RPMI8226 (cell line): Measurements from ENCODE around the gene SMCHD1.
"Not testable (repeated sequence)": the region's sequence is repeated elsewhere in the genome, so short reads cannot be mapped to it uniquely, and the experiment has no call there.

Source experiments
- DNase-seq: peaks from one replicate; pipeline ENCODE4 v3.0.0-alpha.2; 2015

SMCHD1 gene

DNA sequence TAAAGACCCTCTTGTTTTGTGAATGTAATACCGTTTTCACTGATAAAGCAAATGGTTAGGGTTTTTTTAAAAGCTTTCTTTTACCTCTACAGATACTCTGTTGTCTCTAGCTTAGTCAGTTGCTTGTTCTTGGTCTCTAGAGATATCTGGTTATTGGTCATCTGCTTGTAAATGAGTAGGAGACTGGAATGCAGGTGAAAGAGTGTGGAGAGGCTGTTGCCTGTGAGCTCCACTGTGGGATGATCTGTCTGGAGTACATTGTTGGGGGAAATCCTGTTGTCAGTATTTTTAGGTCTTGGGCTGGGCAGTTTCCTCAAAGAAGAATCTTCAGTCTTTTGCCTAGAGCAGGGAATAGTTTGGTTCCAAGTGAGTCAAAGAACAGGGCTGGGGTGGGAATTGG lies 67.7 kb downstream of the SMCHD1 start:
- DNase-seq: no peak

DNA sequence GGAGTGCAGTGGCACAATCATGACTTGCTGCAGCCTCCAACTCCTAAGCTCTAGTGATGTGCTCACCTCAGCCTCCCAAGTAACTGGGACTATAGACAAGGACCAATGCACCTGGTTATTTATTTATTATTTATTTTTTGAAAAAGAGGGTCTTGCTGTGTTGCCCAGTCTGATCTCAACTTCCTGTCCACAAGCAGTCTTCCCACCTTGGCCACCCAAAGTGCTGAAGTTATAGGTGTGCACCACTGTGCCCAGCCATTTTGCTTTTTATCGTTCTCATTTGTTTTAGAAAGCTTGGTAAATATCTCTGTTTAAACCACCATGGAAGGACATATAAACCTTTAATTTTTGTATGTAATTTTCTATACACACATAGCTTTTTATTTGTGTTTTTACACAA lies 74.2 kb downstream of the SMCHD1 start:
- no peak for DNase-seq

DNA sequence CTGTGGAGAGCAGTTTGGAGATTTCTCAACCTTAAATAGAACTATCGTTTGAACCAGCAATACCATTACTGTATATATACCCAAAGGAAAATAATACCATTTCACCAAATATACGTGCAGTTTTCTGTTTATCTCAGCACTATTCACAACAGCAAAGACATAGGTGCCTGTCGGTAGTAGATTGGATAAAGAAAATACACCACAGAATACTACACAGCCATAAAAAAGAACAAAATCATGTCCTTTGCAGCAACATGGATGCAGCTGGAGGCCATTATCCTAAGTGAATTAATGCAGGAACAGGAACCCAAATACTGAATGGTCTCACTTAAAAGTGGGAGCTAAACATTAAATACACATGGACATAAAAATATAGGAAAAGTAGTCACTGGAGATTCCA lies 81.3 kb downstream of the SMCHD1 start:
- DNase-seq: no peak

DNA sequence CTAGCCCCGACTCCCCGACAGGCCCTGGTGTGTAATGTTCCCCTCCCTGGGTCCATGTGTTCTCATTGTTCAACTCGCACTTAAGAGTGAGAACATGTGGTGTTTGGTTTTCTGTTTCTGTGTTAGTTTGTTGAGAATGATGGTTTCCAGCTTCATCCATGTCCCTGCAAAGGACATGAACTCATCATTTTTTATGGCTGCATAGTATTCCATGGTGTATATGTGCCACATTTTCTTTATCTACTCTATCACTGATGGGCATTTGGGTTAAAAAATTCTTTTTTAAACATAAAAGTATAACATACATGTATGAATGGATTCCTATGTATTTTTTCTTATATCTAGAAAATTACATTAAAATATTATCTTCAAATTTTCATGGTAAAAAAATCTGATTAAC lies 84.6 kb downstream of the SMCHD1 start:
- not testable (repeated sequence) for DNase-seq

DNA sequence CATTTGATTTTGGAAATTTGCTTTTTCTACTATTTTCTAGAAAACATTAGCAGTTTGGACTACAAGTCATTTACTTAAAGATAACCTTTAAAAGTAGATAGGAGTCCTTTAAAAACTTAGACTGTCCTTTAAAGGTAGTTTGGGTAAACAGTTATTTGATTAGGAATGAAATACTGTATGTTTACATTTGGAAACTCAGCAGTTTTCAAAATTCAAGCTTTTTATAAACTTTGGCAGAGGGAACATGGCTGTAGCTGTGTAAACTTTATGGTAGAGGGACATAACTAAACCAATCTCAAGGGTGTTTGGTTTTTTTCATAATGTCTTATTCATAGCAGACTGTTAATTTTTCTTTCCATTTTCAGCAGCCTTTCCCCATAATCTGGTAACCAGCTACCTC lies 90.7 kb downstream of the SMCHD1 start:
- no peak for DNase-seq

DNA sequence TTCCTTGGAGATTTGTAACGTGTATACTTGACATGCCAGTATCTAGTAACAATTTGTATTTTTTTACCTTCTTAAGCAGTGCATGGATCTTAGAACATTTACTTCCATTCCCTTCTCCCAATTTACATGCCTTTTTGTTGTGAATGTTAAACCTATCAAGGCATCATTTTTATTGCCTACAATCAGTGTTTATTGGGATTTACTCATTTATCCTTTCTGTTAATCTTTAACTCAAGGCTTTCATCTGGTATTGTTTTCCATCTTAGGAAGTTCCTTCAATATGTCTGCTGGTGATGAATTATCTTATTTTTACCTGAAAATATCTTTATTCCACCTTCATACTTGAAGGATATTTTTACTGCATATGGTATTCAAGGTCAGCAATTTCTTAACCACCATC lies 102.8 kb downstream of the SMCHD1 start:
- no peak for DNase-seq

DNA sequence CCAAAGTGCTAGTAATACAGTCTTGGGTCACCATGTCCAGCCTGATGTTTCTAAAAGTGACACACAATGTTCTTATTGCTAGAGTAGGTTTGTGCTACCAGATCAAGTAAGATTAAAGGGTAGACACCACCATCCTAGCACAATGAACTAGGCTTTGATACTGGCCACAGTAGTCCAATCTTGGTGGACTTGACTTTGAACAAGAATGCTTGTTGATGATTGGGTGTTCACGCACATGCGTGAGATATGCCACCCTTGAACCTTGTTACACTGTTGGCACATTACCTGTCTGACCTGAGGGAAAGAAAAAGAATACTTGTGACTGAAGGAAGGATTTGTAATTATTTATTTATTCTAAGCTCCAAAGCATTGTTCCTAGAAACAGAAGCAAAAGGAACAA lies 119.1 kb downstream of the SMCHD1 start:
- no peak for DNase-seq

DNA sequence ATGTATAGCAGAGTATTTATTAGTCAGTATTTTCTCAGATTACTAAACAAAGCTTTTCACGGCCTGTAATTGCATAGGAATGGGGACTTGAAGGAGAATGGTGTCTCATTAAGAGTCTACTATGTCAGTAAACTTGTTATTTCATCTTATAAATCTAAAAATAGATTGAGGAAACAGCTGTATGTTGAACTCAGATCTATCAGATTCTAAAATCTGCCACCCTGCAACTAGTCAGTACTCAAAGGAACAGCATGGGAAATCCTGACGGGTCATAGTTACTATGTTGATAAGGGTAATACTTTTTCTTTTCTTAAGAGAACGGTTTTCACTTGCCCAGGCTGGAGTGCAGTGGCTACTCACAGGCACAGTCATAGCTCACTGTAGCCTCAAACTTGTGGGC lies 121.1 kb downstream of the SMCHD1 start:
- no peak for DNase-seq

DNA sequence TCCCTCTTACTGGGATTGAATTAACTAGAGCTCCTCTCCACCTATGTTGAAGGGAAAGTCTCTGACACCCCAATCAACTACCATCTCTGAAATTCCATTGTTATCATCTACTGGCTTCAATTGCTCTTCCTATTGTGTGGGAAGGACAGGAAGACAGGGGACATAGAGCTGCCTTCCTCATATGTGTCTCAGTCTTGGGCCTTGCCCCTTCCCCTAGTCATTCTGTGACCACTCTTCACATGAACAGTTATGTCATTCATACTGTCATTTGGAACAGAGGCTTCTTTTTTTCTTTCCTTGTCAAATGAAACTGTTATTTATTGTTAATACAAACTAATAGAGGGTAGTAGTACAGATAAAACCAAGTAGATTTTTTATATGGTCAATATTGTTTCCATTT lies 121.7 kb downstream of the SMCHD1 start:
- no peak for DNase-seq

DNA sequence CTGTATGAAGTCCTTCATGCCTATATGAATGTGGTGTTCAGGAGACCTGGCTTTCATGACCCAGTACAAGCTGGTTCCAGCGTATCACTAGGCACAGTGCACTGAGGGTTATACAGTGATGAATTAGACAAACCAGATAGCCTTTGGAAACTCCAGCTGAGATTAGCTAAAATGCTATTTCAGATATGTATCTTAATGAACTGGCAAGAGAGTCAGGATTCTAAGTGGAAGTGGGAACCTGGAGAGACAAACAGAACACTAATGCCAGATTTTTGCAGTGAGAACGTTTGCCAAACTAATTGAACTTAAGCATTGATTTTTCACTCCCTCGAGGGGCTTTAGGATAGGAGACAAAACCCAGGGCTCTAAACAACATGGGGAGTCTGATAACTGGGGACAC lies 125.2 kb downstream of the SMCHD1 start:
- DNase-seq: no peak

DNA sequence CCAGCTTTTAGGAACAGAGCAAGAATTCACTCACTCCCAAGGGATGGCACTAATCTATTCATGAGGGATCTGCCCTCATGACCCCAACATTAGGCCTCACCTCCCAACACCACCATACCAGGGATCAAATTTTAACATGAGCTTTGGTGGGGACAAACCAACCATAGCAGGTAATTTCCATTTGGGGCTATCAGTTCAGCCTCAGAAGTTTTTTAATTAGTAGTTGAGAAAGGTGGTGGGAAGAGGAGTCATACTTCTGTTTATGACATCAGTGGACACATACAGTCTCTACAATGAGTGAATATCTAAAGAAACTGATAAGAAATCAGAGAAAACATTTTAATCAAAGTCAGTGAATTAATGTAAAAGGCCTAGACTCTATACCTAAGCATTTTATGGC lies 131.7 kb downstream of the SMCHD1 start:
- no peak for DNase-seq

DNA sequence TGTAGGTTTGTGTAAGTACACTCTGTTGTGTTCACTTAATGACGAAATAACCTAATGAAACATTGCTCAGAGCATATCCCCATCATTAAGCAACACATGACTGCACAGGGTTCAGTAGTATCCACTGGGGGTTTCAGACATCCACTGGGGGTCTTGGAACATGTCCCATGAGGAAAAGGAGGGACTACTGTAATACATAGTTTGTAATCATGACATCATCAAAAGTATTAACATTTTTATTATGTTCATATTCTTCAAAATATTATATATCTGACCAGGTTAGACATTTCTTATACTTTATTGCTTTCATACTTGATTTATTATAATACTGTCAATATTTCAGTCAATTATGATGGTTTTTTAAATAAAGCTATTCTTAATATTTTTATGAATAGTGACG lies 136.9 kb downstream of the SMCHD1 start:
- no peak for DNase-seq

DNA sequence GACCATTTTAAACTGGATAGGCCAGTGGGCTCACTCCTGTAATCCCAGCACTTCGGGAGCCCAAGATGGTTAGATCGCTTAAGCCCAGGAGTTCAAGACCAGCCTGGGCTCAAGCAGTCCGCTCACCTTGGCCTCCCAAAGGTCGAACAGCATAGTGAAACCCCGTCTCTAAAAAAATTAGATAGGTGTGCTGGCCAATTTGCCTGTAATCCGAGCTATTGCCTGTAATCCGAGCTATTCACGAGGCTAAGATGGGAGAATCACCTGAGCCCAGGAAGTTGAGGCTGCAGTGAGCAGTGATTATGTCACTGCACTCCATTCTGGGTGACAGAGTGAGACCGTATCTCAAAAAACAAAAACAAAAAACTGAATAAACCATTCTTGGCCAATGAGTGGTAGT lies 138.6 kb downstream of the SMCHD1 start:
- DNase-seq: no peak

DNA sequence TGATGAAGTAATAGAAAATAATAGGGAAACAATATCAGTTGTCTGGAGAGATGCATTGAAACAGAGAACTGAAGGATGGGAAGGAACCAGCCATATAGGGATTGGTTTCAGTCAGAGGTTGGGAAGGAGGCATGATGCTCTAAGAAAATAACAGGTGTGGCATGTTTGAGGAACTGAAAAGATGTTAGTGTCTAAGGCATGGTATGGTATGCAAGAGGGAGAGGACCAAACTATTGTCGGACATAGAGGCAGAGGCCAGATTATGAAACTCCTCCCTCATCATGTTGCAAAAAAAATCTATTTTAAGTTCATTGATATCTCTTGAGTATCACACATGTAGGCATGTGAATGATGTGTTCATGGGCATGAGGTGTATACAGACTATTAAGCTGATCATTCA lies 142.4 kb downstream of the SMCHD1 start:
- DNase-seq: peak; percentile 34

DNA sequence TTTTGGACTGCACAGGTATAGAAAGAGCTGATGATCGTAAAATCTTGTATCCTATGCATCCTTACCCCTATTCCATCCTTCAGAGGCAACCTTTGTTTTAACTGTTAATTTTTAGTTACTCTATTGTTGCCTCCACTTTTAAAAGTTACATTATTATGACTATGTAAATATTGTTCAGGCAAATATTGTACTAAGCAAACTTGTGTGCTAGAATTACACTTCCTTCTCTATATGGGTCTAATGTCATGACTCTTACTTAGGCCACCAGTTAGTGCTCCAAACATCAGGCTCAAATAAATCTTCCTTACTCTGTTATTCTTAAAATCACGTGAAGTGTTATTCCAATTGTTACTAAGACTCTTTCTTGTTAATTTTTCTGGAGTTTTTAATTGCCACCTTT lies 143.8 kb downstream of the SMCHD1 start:
- no peak for DNase-seq

DNA sequence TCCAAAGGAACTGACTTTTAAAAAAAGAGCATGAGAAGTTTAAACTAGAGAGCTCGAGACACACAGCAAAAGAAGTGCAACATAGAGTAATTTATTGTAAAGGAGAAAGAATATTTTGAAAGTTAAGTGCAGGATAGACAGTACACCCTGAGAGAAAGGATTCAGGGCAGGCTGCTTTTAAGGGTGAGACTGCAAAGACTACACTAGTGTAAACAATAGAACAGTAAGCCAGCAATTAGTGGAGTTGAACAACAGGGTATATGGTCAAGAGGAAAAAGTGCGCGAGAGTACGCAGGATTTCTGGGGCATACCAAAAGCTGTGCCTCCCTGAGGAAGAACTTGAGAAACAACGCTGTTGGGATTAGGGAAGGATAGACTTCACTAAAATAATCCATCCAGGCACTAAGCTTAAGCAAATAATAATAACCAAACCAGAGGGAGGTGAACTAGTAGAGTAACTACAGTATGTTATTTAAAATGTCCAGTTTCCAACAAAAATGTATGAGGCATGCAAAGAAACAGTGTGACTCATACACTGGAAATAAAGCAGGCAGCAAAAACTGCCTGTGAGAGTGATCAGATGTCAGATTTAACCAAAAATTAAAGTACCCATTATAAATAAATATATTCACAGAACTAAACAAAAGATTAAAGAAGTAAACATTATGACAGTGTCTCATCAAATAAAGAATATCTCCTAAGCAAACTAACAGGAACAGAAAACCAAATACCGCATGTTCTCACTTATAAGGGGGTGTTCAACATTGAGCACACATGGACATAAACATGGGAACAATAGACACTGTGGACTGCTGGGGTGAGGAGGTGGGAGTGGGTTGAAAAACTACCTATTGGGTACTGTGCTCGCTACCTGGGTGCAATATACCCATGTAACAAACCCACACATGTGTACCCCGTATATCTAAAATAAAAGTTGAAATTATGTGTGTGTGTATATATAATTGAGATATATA lies 150.7 kb downstream of the SMCHD1 start:
- no peak for DNase-seq

DNA sequence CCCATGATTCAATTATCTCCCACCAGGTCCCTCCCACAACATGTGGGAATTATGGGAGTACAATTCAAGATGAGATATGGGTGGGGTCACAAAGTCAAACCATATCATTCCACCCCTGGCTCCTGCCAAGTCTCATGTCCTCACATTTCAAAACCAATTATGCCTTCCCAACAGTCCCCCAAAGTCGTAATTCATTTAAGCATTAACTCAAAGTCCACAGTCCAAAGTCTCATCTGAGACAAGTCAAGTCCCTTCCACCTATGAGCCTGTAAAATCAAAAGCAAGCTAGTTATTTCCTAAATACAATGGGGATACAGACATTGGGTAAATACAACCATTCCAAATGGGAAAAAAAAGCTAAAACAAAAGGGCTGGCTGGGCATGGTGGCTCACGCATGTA lies 153.1 kb downstream of the SMCHD1 start:
- DNase-seq: not testable (repeated sequence)

DNA sequence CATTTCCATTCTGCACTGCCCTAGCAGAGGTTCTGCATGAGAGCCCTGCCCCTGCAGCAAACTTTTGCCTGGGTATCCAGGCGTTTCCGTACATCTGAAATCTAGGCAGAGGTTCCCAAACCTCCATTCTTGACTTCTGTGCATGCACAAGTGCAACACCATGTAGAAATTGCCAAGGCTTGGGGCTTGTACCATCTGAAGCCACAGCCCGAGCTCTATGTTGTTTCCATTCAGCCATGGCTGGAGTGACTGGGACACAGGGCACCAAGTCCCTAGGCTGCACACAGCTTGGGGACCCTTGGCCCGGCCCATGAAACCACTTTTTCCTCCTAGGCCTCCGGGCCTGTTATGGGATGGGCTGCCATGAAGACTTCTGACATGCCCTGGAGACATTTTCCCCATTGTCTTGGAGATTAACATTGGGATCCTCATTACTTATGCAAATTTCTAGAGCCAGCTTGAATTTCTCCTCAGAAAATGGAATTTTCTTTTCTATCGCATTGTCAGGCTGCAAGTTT lies 154.2 kb downstream of the SMCHD1 start:
- DNase-seq: not testable (repeated sequence)

DNA sequence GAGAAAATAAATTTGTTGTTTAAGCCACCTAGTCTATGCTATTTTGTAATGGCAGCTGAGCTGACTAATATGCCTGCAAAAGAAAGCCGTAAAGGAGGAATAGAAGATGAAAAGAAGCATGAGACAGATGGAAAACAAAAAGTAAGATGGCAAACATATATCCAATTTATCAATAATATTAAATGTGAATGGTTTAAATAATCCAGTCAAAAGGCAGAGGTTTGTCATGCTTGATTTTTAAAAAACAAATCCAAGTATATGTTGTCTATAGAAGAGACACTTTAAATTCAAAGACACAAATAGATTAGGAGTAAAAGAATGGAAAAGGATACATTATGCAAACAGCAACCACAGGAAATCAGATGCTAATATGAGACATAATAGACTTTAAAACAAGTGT lies 155.9 kb downstream of the SMCHD1 start:
- DNase-seq: no peak

DNA sequence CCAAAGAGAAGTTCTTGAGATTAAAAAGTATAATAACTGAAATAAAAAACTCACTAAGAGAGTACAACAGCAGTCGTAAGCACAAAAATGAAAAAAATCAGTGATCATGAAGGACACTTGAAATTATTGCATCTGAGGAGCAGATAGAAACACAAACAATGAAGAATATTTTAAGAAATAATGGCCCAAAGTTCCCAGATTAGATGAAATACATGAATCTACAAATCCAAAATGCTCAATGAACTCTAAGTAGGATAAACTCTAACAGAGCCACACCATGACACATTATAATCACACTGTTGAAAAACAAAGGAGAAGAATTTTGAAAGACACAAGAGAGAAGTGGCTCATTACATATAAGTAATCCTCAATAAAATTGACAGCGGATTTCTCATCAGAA lies 159.4 kb downstream of the SMCHD1 start:
- DNase-seq: no peak

DNA sequence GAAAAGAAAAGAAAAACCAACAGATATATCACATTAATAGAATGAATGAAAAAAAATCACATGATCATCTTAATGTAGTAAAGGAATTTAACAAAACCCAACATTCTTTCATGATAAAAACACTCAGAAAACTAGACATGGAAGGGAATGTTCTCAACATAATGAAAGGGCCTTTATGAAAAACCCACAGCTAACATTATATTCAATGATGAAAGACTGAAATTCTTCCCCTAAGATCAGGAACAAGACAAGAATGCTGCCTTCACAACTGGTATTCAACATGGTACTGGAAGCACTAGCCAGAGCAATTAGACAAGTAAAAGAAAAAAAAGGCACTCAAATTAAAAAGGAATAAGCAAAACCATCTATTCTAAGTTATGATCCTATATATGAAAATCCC lies 162.8 kb downstream of the SMCHD1 start:
- no peak for DNase-seq

DNA sequence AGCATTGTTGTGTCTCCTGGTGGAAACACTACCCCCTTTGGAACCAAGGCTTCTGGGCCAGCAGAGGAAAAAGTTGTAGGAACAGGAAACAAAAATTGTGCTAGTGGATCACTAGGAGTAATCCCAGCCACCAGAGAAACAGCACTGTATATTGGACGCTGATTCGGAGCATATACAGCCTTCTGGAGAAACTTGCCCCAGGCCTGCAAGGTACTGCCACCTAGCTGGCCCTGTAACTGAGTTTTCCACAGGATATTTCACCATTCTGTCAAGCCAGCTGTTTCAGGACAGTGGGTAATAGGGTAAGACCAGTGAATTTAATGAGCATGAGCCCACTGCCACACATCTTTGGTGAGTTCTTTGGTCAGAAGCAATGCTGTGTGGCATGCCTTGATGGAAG lies 166.2 kb downstream of the SMCHD1 start:
- DNase-seq: no peak

DNA sequence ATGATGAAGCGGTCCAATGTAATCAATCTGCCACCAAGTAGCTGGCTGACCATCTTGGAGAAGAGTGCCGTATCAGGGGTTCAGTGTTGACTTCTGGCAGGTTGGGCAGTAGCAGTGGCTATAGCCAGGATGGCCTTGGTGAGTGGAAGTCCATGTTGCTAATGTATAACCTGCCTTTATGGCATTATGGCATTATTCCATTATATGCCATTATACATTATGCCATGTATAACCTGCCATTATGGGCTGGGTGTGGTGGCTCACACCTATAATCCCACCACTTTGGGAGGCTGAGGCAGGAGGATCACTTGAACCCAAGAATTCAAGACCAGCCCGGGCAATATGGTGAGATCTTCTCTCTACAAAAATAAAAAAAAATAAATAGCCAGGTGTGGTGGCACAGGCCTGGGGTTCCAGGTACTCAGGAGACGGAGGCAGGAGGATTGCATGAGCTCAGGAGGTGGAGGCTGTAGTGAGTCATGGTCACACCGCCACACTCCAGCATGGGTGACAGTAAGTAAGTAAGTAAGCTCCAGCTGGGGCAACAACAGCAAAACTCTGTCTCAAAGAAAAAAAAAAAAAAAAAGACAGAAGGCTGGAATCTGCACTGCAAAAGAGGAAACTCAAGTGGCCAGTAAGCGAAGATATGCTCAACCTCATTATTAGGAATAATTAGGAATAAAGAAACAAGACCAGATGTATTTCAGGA lies 166.8 kb downstream of the SMCHD1 start:
- DNase-seq: no peak

DNA sequence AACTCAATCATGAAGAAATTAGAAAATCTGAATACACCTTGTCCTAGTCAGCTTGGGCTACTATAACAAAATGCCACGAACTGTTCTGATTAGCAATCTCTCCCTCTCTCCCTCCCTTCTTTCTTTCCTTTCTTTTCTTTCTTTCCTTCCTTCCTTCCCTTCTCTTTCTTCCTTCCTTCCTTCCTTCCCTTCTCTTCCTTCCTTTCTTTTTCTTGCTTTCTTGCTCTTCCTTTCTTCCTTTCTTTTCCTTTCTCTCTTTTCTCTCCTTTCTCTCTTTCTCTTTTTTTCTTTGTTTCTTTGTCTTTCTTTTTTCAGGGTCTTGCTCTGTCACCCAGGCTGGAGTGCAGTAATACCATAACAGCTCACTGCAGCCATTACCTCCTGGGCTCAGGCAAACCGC lies 167.7 kb downstream of the SMCHD1 start:
- DNase-seq: no peak
